Measurements from ENCODE around the gene DHCR24.

Gene DHCR24

DNA sequence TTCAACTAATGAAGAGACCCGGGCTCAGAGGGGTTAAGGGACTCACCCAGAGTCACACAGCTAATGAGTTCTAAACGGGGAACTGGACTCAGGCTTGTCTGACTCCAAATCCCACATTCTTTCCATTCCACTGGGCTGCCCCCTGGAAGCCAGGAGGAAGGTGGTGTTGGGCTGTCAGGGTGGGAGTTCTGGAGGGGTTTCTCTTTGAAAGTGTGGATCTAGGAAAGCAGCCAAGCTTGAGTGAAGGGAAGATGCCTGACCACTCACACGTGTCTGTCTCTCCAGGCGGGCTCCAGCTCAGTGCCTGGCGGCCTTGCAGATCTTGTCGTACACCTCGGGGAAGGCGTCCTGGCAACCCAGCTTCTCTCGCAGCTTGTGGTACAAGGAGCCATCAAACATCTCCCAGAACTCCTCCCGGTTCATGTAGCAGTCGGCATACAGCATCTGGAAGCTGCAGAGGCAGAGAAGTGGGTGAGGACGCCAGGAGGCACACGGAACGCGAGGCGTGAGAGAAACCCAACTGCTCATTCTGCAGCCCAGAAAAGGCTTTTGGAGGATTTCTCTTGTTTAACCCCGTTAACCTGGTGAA is 35.0 kb downstream of the DHCR24 start:
- no peak overlapping the region for H2BK12ac ChIP-seq (ENCODE audit: low read length)
- no peaks in the 10 kb centered on the region for H3K9me3 ChIP-seq (replicated peaks in 1 of 2; ENCODE audit: control insufficient read depth in 2 of 2, insufficient read depth in 1 of 2, low read depth in 1 of 2, low read length in 2 of 2)
- H2BK120ac ChIP-seq (ENCODE audit: low read depth, low read length): no peak overlapping the region
- H3K4me2 ChIP-seq (ENCODE audit: insufficient read depth, low read length, poor library complexity, severe bottlenecking): no peak overlapping the region
- H3K27me3 ChIP-seq (ENCODE audit: control insufficient read depth in 3 of 3, insufficient read depth in 3 of 3, low read depth in 1 of 3, low read length in 3 of 3): no peaks in the 10 kb centered on the region
- no peak overlapping the region for H2AFZ ChIP-seq (ENCODE audit: low read length)
- H3K23ac ChIP-seq (ENCODE audit: low read depth, low read length, poor library complexity): no peak overlapping the region
- H3K4me3 ChIP-seq (ENCODE audit: low read length in 2 of 2): no peak overlapping the region
- H4K8ac ChIP-seq (ENCODE audit: low read depth, low read length): no peak overlapping the region
- DNase-seq (ENCODE audit: low spot score): no peak
- H3K18ac ChIP-seq (ENCODE audit: low read length): no peak overlapping the region
- peaks cover 71 to 98% of the 10 kb centered on the region in 2 donors for H3K36me3 ChIP-seq (replicated peaks in 1 of 2; ENCODE audit: control insufficient read depth in 2 of 2, insufficient read depth in 2 of 2, low read length in 2 of 2)
- H3K9ac ChIP-seq (ENCODE audit: low read depth, low read length, poor library complexity): no peak overlapping the region
- H3K4me1 ChIP-seq (ENCODE audit: control insufficient read depth in 2 of 2, insufficient read depth in 1 of 2, low read depth in 1 of 2, low read length in 2 of 2): no peaks in the 10 kb centered on the region
- H2BK5ac ChIP-seq (ENCODE audit: low read length): no peak overlapping the region
- no peak overlapping the region for H2AK5ac ChIP-seq (ENCODE audit: low read depth, low read length)
- no peak overlapping the region for H3K14ac ChIP-seq (ENCODE audit: low read length)
- no peak overlapping the region for H4K91ac ChIP-seq (ENCODE audit: low read depth, low read length, poor library complexity)
- no peak overlapping the region for H3K27ac ChIP-seq (replicated peaks; ENCODE audit: low read length)
- H3K4ac ChIP-seq (ENCODE audit: low read length): no peak overlapping the region
- WGBS, 2 donors (ENCODE audit: extremely low coverage in 2 of 2, insufficient read length in 2 of 2, insufficient replicate concordance in 1 of 2): no CpG with 5 or more reads among the region's 17 CpGs
- peaks cover 2% of the 10 kb centered on the region for H3K79me1 ChIP-seq (ENCODE audit: low read depth, low read length)
- H2BK15ac ChIP-seq (ENCODE audit: low read length): no peak overlapping the region

DNA sequence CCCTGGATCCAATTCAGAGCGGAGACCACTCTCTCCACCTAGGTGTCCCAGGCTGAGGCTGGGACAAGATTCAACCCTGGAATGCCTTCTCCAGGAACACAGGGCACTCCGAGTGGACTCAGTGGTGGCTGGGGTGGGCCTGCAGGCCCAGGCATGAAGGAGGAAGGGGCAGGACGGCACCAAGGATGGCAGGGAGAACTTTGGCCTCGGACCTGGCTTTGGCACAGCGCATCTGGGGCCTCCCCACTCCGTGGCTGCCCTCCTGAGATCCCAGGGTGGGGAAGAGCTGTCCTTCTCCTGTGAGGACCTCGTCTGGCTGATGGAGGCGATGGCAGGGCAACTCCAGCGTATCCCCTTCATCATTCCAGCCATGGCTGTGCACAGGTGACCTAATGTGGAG is 35.6 kb downstream of the DHCR24 start:
- H2BK5ac ChIP-seq (ENCODE audit: low read length): no peak overlapping the region
- H3K9ac ChIP-seq (ENCODE audit: low read depth, low read length, poor library complexity): no peak overlapping the region
- H2AFZ ChIP-seq (ENCODE audit: low read length): no peak overlapping the region
- H3K9me3 ChIP-seq (replicated peaks in 1 of 2; ENCODE audit: control insufficient read depth in 2 of 2, insufficient read depth in 1 of 2, low read depth in 1 of 2, low read length in 2 of 2): no peaks in the 10 kb centered on the region
- no peak overlapping the region for H4K8ac ChIP-seq (ENCODE audit: low read depth, low read length)
- no peaks in the 10 kb centered on the region for H3K4me1 ChIP-seq (ENCODE audit: control insufficient read depth in 2 of 2, insufficient read depth in 1 of 2, low read depth in 1 of 2, low read length in 2 of 2)
- no peak overlapping the region for H2BK120ac ChIP-seq (ENCODE audit: low read depth, low read length)
- WGBS, 2 donors (ENCODE audit: extremely low coverage in 2 of 2, insufficient read length in 2 of 2, insufficient replicate concordance in 1 of 2): no CpG with 5 or more reads among the region's 9 CpGs
- H3K18ac ChIP-seq (ENCODE audit: low read length): no peak overlapping the region
- DNase-seq (ENCODE audit: low spot score): no peak
- no peaks in the 10 kb centered on the region for H3K27me3 ChIP-seq (ENCODE audit: control insufficient read depth in 3 of 3, insufficient read depth in 3 of 3, low read depth in 1 of 3, low read length in 3 of 3)
- no peak overlapping the region for H2AK5ac ChIP-seq (ENCODE audit: low read depth, low read length)
- no peak overlapping the region for H2BK12ac ChIP-seq (ENCODE audit: low read length)
- no peak overlapping the region for H3K4ac ChIP-seq (ENCODE audit: low read length)
- no peak overlapping the region for H3K4me3 ChIP-seq (ENCODE audit: low read length in 2 of 2)
- H4K91ac ChIP-seq (ENCODE audit: low read depth, low read length, poor library complexity): no peak overlapping the region
- no peak overlapping the region for H3K14ac ChIP-seq (ENCODE audit: low read length)
- no peak overlapping the region for H2BK15ac ChIP-seq (ENCODE audit: low read length)
- H3K36me3 ChIP-seq (replicated peaks in 1 of 2; ENCODE audit: control insufficient read depth in 2 of 2, insufficient read depth in 2 of 2, low read length in 2 of 2): peaks cover 70 to 98% of the 10 kb centered on the region in 2 donors
- peaks cover 2% of the 10 kb centered on the region for H3K79me1 ChIP-seq (ENCODE audit: low read depth, low read length)
- H3K27ac ChIP-seq (replicated peaks; ENCODE audit: low read length): no peak overlapping the region
- no peak overlapping the region for H3K23ac ChIP-seq (ENCODE audit: low read depth, low read length, poor library complexity)
- no peak overlapping the region for H3K4me2 ChIP-seq (ENCODE audit: insufficient read depth, low read length, poor library complexity, severe bottlenecking)

DNA sequence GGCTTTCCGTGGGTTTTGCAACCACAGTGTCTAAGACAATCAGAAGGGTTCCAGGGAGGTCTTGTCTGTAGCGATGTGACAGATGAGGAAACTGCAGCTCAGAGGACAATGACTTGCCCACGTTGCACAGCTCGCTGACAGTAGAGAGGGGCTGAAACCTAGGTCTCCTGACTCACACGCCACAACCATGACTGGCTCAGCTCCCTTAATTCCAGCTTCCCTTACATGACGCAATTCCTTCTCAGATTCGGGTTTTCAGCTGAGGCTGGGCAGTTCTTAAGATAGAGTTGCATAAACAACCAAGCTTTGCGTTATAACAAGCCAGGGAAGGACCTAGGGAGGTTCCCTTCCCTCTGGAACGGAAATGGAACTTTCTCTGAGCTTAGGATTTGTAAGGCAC is 36.3 kb downstream of the DHCR24 start:
- no peak overlapping the region for H3K9ac ChIP-seq (ENCODE audit: low read depth, low read length, poor library complexity)
- H2AK5ac ChIP-seq (ENCODE audit: low read depth, low read length): no peak overlapping the region
- H3K27me3 ChIP-seq (ENCODE audit: control insufficient read depth in 3 of 3, insufficient read depth in 3 of 3, low read depth in 1 of 3, low read length in 3 of 3): no peaks in the 10 kb centered on the region
- no peak overlapping the region for H3K27ac ChIP-seq (replicated peaks; ENCODE audit: low read length)
- H4K91ac ChIP-seq (ENCODE audit: low read depth, low read length, poor library complexity): no peak overlapping the region
- H3K36me3 ChIP-seq (replicated peaks in 1 of 2; ENCODE audit: control insufficient read depth in 2 of 2, insufficient read depth in 2 of 2, low read length in 2 of 2): peaks cover 67 to 95% of the 10 kb centered on the region in 2 donors
- H3K4me3 ChIP-seq (ENCODE audit: low read length in 2 of 2): no peak overlapping the region
- no peak overlapping the region for H3K18ac ChIP-seq (ENCODE audit: low read length)
- no CpG with 5 or more reads among the region's 9 CpGs for WGBS, 2 donors (ENCODE audit: extremely low coverage in 2 of 2, insufficient read length in 2 of 2, insufficient replicate concordance in 1 of 2)
- peaks cover 2% of the 10 kb centered on the region for H3K79me1 ChIP-seq (ENCODE audit: low read depth, low read length)
- no peak overlapping the region for H3K14ac ChIP-seq (ENCODE audit: low read length)
- H2AFZ ChIP-seq (ENCODE audit: low read length): no peak overlapping the region
- H2BK5ac ChIP-seq (ENCODE audit: low read length): no peak overlapping the region
- no peak overlapping the region for H3K23ac ChIP-seq (ENCODE audit: low read depth, low read length, poor library complexity)
- no peak overlapping the region for H2BK120ac ChIP-seq (ENCODE audit: low read depth, low read length)
- H4K8ac ChIP-seq (ENCODE audit: low read depth, low read length): no peak overlapping the region
- H3K4me1 ChIP-seq (ENCODE audit: control insufficient read depth in 2 of 2, insufficient read depth in 1 of 2, low read depth in 1 of 2, low read length in 2 of 2): no peaks in the 10 kb centered on the region
- no peak overlapping the region for H2BK12ac ChIP-seq (ENCODE audit: low read length)
- H3K4ac ChIP-seq (ENCODE audit: low read length): no peak overlapping the region
- no peak overlapping the region for H3K4me2 ChIP-seq (ENCODE audit: insufficient read depth, low read length, poor library complexity, severe bottlenecking)
- no peak overlapping the region for H2BK15ac ChIP-seq (ENCODE audit: low read length)
- H3K9me3 ChIP-seq (replicated peaks in 1 of 2; ENCODE audit: control insufficient read depth in 2 of 2, insufficient read depth in 1 of 2, low read depth in 1 of 2, low read length in 2 of 2): no peaks in the 10 kb centered on the region
- no peak for DNase-seq (ENCODE audit: low spot score)

DNA sequence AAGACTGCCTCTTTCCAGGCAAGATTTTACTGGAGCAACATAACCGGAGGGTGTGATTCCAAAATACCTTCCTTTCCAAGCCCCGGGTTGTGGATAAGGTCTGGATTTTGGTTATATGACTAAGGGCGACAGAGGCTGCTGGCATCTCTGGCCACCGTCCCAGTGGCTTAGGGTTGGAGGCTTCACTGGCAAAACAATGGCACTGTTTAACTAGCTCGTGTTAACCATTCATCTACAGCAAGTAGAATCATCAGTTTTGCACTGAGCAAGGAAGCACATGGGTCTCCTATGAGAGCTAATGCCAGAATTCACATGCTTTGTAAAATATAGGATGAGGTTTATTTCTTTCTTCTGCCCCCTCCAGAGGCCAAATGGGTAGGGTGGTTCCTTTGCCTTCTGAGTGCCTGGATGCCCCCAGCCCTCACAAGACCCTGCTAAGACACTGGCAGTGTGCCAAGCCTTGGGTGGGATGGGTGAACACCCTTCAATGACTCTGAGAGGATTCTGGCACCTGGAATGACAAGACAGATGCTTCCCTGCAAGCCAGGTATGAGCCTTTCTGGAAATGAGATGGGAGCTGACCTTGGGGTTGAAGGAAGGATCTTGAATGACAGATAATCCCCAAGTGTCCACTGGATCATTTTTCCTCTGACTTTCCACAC is 36.8 kb downstream of the DHCR24 start:
- H2AFZ ChIP-seq (ENCODE audit: low read length): no peak overlapping the region
- no peak overlapping the region for H2BK5ac ChIP-seq (ENCODE audit: low read length)
- no peak overlapping the region for H3K27ac ChIP-seq (replicated peaks; ENCODE audit: low read length)
- no peak overlapping the region for H2BK15ac ChIP-seq (ENCODE audit: low read length)
- no peak overlapping the region for H3K23ac ChIP-seq (ENCODE audit: low read depth, low read length, poor library complexity)
- H3K18ac ChIP-seq (ENCODE audit: low read length): no peak overlapping the region
- H3K4ac ChIP-seq (ENCODE audit: low read length): no peak overlapping the region
- H2AK5ac ChIP-seq (ENCODE audit: low read depth, low read length): no peak overlapping the region
- peaks cover 2% of the 10 kb centered on the region for H3K79me1 ChIP-seq (ENCODE audit: low read depth, low read length)
- no peak overlapping the region for H2BK120ac ChIP-seq (ENCODE audit: low read depth, low read length)
- H3K36me3 ChIP-seq (replicated peaks in 1 of 2; ENCODE audit: control insufficient read depth in 2 of 2, insufficient read depth in 2 of 2, low read length in 2 of 2): peaks cover 63 to 89% of the 10 kb centered on the region in 2 donors
- no peak overlapping the region for H3K4me2 ChIP-seq (ENCODE audit: insufficient read depth, low read length, poor library complexity, severe bottlenecking)
- H3K14ac ChIP-seq (ENCODE audit: low read length): no peak overlapping the region
- no peak overlapping the region for H3K4me3 ChIP-seq (ENCODE audit: low read length in 2 of 2)
- H2BK12ac ChIP-seq (ENCODE audit: low read length): no peak overlapping the region
- no peaks in the 10 kb centered on the region for H3K9me3 ChIP-seq (replicated peaks in 1 of 2; ENCODE audit: control insufficient read depth in 2 of 2, insufficient read depth in 1 of 2, low read depth in 1 of 2, low read length in 2 of 2)
- no peak overlapping the region for H4K91ac ChIP-seq (ENCODE audit: low read depth, low read length, poor library complexity)
- no CpG with 5 or more reads among the region's 5 CpGs for WGBS, 2 donors (ENCODE audit: extremely low coverage in 2 of 2, insufficient read length in 2 of 2, insufficient replicate concordance in 1 of 2)
- no peaks in the 10 kb centered on the region for H3K27me3 ChIP-seq (ENCODE audit: control insufficient read depth in 3 of 3, insufficient read depth in 3 of 3, low read depth in 1 of 3, low read length in 3 of 3)
- H3K9ac ChIP-seq (ENCODE audit: low read depth, low read length, poor library complexity): no peak overlapping the region
- DNase-seq (ENCODE audit: low spot score): no peak
- no peaks in the 10 kb centered on the region for H3K4me1 ChIP-seq (ENCODE audit: control insufficient read depth in 2 of 2, insufficient read depth in 1 of 2, low read depth in 1 of 2, low read length in 2 of 2)
- H4K8ac ChIP-seq (ENCODE audit: low read depth, low read length): no peak overlapping the region

All from neuronal stem cell (in vitro differentiated cells).